ENCODE results near the gene SERPINA5. TPM values are rescaled to one million over a fixed set of nuclear protein-coding genes. Genes with fewer than 3 reads are reported as not detected.

SERPINA5 gene
- total and polyA plus RNA-seq, 2 of the 13 experiments (the other 11 are each of a cell fraction or from before 2014, with no cell fraction given): 449 to 498 TPM

GRCh38 chr14:94581127-94581999, at the start of gene SERPINA5 (continued):
- 0 out of 2 replicates have a peak, but pooled peaks have one; percentile 55 for TF ChIP-seq KMT2A (CRISPR knock-in tag; IDR thresholded peaks at IDR 0.05)
- no peak for TF ChIP-seq ZNF777 (CRISPR knock-in tag; IDR thresholded peaks at IDR 0.05)
- TF ChIP-seq PCBP2 (optimal IDR thresholded peaks at IDR 0.05; ENCODE audit: low read depth, low read length, poor library complexity, severe bottlenecking): no peak
- peak; percentile 59 for TF ChIP-seq ETV5 (CRISPR knock-in tag; IDR thresholded peaks at IDR 0.05; ENCODE audit: borderline replicate concordance)
- no peak for TF ChIP-seq NCOA5 (CRISPR knock-in tag; IDR thresholded peaks at IDR 0.05)
- no peak for TF ChIP-seq ZNF841 (CRISPR knock-in tag; IDR thresholded peaks at IDR 0.05; ENCODE audit: borderline replicate concordance)
- no peak; the same call in none of the 2 replicates for TF ChIP-seq KDM1A (CRISPR knock-in tag; IDR thresholded peaks at IDR 0.05)
- TF ChIP-seq ZNF460 (CRISPR knock-in tag; IDR thresholded peaks at IDR 0.05; ENCODE audit: borderline replicate concordance): no peak
- TF ChIP-seq IRF9 (CRISPR knock-in tag; IDR thresholded peaks at IDR 0.05; ENCODE audit: borderline replicate concordance): no peak; the same call in 1 of the 2 replicates
- TF ChIP-seq ZNF18 (CRISPR knock-in tag; IDR thresholded peaks at IDR 0.05; ENCODE audit: insufficient replicate concordance): peak; percentile 93
- no peak for TF ChIP-seq SOX6 (IDR thresholded peaks at IDR 0.05)
- TF ChIP-seq SOX6 (CRISPR knock-in tag; IDR thresholded peaks at IDR 0.05): peak; percentile 55
- no peak for TF ChIP-seq ZNF101 (CRISPR knock-in tag; IDR thresholded peaks at IDR 0.05; ENCODE audit: borderline replicate concordance, low read depth)
- TF ChIP-seq ZBTB3 (CRISPR knock-in tag; IDR thresholded peaks at IDR 0.05; ENCODE audit: borderline replicate concordance, low read depth): no peak
- peak; percentile 28; the same call in 1 of the 2 replicates for TF ChIP-seq PATZ1 (CRISPR knock-in tag; IDR thresholded peaks at IDR 0.05)
- TF ChIP-seq RORA (CRISPR knock-in tag; IDR thresholded peaks at IDR 0.05): no peak
- no peak for TF ChIP-seq KLF13 (CRISPR knock-in tag; IDR thresholded peaks at IDR 0.05)
- no peak for TF ChIP-seq PLRG1 (conservative IDR thresholded peaks at IDR 0.05)
- TF ChIP-seq HMGA1 (CRISPR knock-in tag; conservative IDR thresholded peaks at IDR 0.05): no peak
- TF ChIP-seq ZNF17 (CRISPR knock-in tag; IDR thresholded peaks at IDR 0.05): no peak
- TF ChIP-seq ARID4A (CRISPR knock-in tag; IDR thresholded peaks at IDR 0.05; ENCODE audit: borderline replicate concordance): peak; percentile 74
